Stimulated activated CD8-positive, alpha-beta memory T cell treated with anti-CD3 and anti-CD28 coated beads, Interleukin-4, amount 100 ng/mL, for 48 hours (primary cell): ENCODE data around the gene TYSND1.
A peak's percentile ranks its signal among the peaks of the same experiment; 100 is the strongest.
"Not testable (repeated sequence)": the region's sequence is repeated elsewhere in the genome, so short reads cannot be mapped to it uniquely, and the experiment has no call there.

ENCODE experiments used
- DNase-seq: peaks from one replicate; pipeline ENCODE4 v3.0.0-alpha.2; 2020

Gene TYSND1

DNA sequence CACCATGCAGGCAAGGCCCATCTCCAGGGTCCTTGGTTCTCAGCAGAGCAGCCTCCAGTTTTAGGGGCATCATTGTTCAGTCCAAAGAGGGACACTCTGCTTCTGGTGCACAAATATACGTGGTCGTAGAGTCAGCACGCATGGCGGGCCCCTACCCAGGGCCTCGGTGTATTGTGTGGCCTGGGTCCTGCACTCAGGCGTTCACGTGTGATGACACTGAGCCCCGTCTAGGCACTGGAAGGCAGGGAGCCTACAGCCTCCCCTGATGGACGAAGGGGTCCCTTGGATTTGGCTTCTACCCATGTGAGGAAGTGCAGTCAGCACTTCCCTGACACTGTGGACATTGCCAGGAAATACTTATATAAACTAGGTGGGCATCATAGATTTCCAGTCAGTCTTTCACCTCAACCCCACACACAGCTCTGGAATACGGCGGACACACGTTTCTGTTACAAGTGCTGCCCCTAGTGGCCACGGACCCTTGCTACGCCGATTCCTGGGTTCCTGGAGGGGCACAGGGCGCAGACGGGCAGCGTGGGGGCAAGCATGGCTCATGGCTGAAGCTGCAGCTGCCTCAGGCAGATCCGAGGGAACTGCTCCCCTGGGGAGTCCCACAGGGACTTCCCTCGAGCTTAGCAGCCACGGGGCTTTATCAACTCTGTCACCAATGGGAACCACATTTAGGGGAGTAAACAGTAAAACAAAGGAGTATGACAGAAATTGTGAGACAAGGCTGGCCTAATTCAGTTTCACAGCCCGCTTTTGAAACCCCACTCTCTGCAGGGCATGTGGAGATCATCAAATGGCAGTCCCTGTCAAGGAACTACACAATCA, 39.3 kb downstream of the TYSND1 start:
- DNase-seq = peak; percentile 55

DNA sequence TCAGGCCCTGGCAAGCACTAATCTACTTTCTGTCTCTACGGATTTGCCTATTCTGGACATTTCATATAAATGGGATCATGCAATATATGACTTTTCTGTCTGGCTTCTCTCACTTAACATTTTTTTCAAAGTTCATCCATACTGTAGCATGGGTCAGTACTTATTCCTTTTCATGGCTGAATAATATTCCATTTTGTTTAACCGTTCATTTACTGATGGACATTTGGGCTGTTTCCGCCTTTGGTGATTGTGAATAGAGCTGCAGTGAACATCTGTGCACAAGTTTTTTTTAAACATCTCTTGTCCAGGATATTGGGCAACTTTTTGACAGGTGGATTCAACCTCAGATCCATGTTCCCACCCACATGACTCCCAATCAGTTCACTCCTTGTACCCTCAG, 44.8 kb downstream of the TYSND1 start:
- no peak for DNase-seq

GRCh38 chr10:70101068-70101562, 45.4 kb downstream of the TYSND1 start:
- not testable (repeated sequence) for DNase-seq

DNA sequence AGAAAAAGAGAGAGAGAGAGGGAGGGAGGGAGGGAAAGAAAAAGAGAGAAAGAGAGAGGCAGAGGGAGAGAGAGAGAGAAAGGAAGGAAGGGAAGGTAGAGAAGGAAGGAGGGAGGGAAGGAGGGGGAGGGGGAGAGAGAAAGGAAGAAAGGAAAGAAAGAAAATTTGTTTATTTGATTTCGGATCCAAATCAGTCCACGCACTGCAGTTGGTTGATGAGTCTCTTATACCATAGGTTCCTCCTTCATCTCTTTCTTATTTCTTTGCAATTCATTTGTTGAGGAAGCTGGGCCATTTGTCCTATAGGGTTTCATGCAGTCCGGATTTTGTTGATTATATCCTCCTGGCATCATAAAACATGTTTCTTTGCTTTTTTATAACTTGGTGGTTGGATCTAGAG, 48.2 kb downstream of the TYSND1 start:
- DNase-seq = no peak

GRCh38 chr10:70097459-70097858, 49.0 kb downstream of the TYSND1 start:
- DNase-seq = no peak

DNA sequence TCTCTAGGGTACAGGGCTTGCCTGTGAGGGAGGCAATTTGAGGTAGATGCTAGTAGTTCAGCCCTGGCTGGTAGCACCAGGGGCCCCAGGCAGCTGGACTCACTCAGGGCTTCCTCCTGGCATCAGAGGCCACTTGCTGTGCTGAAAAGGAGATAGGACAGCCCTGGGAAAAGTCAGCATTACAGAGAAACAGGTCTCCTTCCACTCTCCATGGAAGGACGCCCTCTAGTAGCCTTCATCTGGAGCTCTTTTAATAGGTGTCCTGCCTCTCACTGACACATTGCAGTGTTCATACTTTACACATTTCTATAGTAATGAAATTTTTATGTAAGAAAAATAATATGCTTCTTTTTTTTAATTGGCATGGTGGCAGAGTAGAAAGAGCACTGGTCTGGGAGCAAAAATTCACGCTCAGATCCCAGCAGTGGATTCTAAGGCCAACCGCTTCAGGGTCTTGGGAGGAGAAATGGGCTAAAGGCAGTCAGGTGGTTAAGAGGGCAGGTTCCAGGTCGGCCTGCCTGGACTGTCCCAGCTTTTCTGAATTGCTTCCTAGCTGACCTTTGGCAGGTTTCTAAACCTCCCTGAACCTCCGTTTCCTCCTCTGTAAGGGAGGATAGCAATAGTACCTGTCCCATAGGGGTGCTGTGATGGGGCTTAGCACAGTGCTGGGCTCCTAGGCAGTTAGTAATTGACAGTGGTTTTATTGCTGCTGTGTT, 49.6 kb downstream of the TYSND1 start:
- no peak for DNase-seq

GRCh38 chr10:70096016-70096704, 50.3 kb downstream of the TYSND1 start:
- DNase-seq = no peak

DNA sequence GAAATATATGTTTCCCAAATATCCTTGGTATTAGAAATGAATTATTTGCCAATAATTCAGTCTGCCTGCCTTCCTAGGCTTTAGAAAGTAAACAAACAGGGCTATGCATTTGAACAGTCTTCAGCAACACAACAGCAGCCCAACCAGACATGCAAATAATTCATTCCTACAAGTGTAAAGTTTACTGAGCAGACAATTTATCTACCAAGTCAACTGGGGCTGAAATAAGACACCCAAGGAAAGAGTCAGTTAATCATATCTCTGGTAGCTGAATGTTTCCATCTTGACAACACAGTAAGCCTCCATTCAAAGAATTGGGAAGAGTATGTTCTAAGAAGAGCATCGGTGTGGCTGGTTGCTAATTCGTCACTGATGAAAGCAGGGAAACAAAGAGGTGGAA, 52.2 kb downstream of the TYSND1 start:
- no peak for DNase-seq

GRCh38 chr10:70093335-70093944, 53.1 kb downstream of the TYSND1 start:
- DNase-seq = peak; percentile 48

DNA sequence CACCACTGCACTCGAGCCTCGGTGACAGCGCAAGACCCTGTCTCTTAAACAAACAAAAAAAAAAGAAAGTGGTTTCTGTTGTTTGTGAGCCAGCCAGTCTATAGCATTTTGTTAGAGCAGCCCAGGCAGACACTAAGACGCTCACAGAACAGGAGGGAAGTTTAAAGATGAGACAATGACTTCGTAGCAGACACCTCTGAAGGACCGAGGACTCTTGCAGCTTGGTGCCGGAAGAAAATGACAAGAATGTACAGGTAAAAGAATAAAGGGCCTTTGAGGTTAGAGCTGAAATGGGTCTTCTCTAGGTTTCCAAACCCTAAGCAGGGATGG, 54.1 kb downstream of the TYSND1 start:
- no peak for DNase-seq

DNA sequence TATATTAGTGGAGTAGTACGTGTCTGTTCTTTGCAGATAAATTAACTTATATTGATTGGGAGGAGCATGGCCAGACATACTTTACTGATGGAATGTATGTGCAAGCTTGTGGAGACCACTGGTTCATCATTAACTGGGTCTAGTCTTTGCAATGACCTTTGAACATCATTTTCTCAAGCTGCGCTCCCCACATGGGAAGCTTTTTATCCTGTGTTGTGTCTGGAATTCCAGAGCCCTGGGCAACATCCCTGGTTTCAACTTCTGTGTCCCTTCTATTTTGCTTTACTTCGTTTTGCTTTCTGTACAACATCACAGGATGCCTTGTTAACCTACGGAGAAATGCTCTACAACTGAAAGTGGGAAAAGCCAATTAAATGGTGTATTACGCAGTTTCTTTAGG, 55.5 kb downstream of the TYSND1 start:
- DNase-seq = no peak

DNA sequence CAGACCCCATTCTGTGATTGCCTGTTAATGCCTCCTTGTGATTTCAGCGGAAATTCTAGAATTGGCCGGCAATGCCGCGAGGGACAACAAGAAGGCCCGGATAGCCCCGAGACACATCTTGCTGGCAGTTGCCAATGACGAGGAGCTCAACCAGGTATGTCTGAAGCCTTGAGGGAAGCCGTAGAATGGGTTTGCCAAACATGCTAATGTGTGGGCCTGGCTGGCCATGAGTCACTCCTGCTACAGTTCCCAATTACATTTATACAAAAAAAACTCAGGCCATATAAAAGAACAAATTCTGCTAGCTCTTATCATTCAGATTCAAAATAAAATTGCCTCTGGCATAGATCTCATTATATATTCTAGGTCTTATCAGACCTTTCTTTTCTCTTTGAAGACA, 56.5 kb downstream of the TYSND1 start:
- DNase-seq = no peak

DNA sequence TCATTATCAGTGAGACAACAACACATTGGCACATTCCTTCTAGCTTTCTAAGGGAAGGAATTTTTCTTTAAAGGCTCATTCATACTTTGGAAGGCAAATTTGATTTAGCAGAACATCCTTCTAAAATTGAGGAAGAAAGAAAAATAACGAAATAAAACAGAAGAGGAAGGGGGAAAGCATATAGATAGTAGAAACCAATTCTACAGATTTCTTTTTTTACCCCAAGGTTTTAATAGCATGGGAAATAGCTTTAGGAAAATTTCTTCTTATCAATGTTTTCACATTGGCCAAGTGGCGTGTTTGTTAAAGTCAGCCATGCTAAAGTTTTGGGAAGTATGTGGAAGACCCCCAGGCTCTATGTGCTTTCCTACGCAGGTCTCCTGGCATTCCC, 58.2 kb downstream of the TYSND1 start:
- DNase-seq = no peak
